Calu3 (cell line): Measurements from ENCODE around the gene SHCBP1L. TPM values are rescaled to one million over a fixed set of nuclear protein-coding genes. Genes with fewer than 3 reads are reported as not detected.

ENCODE experiments used
- BruUV-seq: library from RNA; stranded (reverse); fragments of 400-500 nt; replicated peaks from 2 replicates; lab custom pipeline; 2021; lab: Mats Ljungman, UMichigan
- CTCF ChIA-PET: fragments of 300-600 bp; sonication (Branson Sonifier 250); formaldehyde crosslinking; loops from one replicate; lab custom pipeline; 2022; ENCODE audit warnings: antibody characterized with exemption; lab: Charles Lee
- DNase-seq: peaks from one replicate; pipeline ENCODE4 v3.0.0; 2022
- H3K27ac Mint-ChIP-seq: one replicate; pipeline ENCODE4 v1.8.0; 2022; ENCODE audit warnings: mixed read lengths; ENCODE audit not compliant: unreplicated experiment
- H3K27me3 Mint-ChIP-seq: one replicate; pipeline ENCODE4 v1.8.0; 2022; ENCODE audit warnings: mixed read lengths; ENCODE audit not compliant: unreplicated experiment
- H3K36me3 Mint-ChIP-seq: one replicate; pipeline ENCODE4 v1.8.0; 2022; ENCODE audit warnings: mild to moderate bottlenecking, moderate library complexity, mixed read lengths; ENCODE audit not compliant: insufficient read depth, unreplicated experiment
- H3K4me1 Mint-ChIP-seq: one replicate; pipeline ENCODE4 v1.8.0; 2022; ENCODE audit warnings: mild to moderate bottlenecking, low read depth, mixed read lengths; ENCODE audit not compliant: unreplicated experiment
- H3K4me3 Mint-ChIP-seq: one replicate; pipeline ENCODE4 v1.8.0; 2022; ENCODE audit warnings: mild to moderate bottlenecking, low read depth, moderate library complexity, mixed read lengths; ENCODE audit not compliant: unreplicated experiment
- H3K9me3 Mint-ChIP-seq: one replicate; pipeline ENCODE4 v1.8.0; 2022; ENCODE audit warnings: low read depth, mixed read lengths; ENCODE audit not compliant: unreplicated experiment
- CTCF ChIP-seq: fragments of 200-600 bp; IDR thresholded peaks from one replicate; pipeline ENCODE4 v1.8.0; 2022; ENCODE audit warnings: antibody characterized with exemption; ENCODE audit not compliant: unreplicated experiment
- intact Hi-C: fragments of 100-400 bp; cut with micrococcal nuclease; formaldehyde crosslinking; loops from one replicate; pipeline ENCODE4 v1.10.0; 2022; ENCODE audit not compliant: unreplicated experiment
- total RNA-seq: library from RNA; stranded (reverse); gene quantifications from 2 replicates; pipeline ENCODE4 v1.2.3, GENCODE V29; 2022

Gene SHCBP1L
- total RNA-seq, 1 experiment from 2014 or later = not detected

DNA sequence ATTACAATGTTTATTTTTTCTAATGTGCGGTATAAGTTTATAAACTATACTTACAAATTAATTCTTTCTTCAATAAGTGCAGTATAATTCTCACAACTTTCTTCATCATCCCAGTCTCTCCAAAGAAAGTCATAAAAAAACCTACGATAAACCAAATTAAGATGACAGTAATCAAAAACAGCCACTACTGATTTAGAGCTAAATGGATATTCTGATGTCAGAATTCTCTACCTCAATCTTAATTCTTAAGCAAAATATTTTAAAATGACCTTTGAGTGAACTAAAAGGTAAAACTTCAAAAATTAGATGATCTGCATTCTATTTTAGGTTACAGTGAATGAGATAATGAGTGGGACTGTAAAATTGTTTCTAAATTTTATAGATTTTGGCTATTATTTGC is 13.6 kb downstream of the SHCBP1L start:
- Mint-ChIP-seq H3K9me3 (peaks cover 3% of the 10 kb centered on the region), H3K27ac (no peak overlapping the region), H3K4me1 (no peaks in the 10 kb centered on the region), H3K4me3 (no peak overlapping the region), H3K36me3 (no peaks in the 10 kb centered on the region), H3K27me3 (no peaks in the 10 kb centered on the region)
- TF ChIP-seq CTCF = no peak
- DNase-seq = no peak
- intact Hi-C loops = no loop called here
- CTCF ChIA-PET = interaction anchor here (1.8 kb wide), 1 partner anchor 11 kb away, joined by 4 read pairs; no protein-coding TSS in a partner anchor
- BruUV-seq = no TSS peak

DNA sequence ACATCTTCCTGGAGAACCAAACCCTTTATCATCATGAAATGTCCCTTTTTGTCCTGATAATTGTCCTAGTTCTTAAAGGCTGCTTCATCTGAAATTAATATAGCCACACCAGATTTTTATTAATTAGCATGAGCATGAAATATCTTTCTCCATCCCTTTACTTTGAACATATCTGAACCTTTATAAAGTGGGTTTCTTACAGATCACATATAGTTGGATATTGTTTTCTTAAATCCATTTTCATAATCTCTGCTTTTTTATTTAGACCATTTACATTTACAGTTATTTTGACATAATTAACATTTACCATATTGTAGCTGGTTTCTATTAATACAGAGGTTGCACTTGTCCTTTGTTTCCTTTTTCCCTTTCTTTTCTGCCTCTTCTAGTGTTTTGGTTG is 17.2 kb downstream of the SHCBP1L start:
- CTCF ChIA-PET = no interaction called here
- DNase-seq = no peak
- H3K4me1 Mint-ChIP-seq = no peaks in the 10 kb centered on the region
- H3K27me3 Mint-ChIP-seq = no peaks in the 10 kb centered on the region
- BruUV-seq = no TSS peak
- no peak for TF ChIP-seq CTCF
- H3K27ac Mint-ChIP-seq = no peak overlapping the region
- peaks cover 3% of the 10 kb centered on the region for H3K9me3 Mint-ChIP-seq
- no peak overlapping the region for H3K4me3 Mint-ChIP-seq
- intact Hi-C loops = no loop called here
- H3K36me3 Mint-ChIP-seq = no peaks in the 10 kb centered on the region

GRCh38 chr1:182930985-182931384 is 22.0 kb downstream of the SHCBP1L start:
- no peak for TF ChIP-seq CTCF
- Mint-ChIP-seq H3K9me3 (peaks cover 3% of the 10 kb centered on the region), H3K27me3 (no peaks in the 10 kb centered on the region), H3K4me1 (no peaks in the 10 kb centered on the region), H3K27ac (no peak overlapping the region), H3K36me3 (no peaks in the 10 kb centered on the region), H3K4me3 (no peak overlapping the region)
- CTCF ChIA-PET = no interaction called here
- BruUV-seq = no TSS peak
- no peak for DNase-seq
- intact Hi-C loops = no loop called here

GRCh38 chr1:182927693-182928433 is 25.1 kb downstream of the SHCBP1L start:
- H3K4me1 Mint-ChIP-seq = no peaks in the 10 kb centered on the region
- intact Hi-C loops = no loop called here
- H3K27ac Mint-ChIP-seq = no peak overlapping the region
- H3K4me3 Mint-ChIP-seq = no peak overlapping the region
- TF ChIP-seq CTCF = no peak
- CTCF ChIA-PET = interaction anchor here (1.3 kb wide), 1 partner anchor 13 kb away, joined by 4 read pairs; no protein-coding TSS in a partner anchor
- DNase-seq = no peak
- no peaks in the 10 kb centered on the region for H3K36me3 Mint-ChIP-seq
- BruUV-seq = no TSS peak
- peaks cover 30% of the 10 kb centered on the region for H3K27me3 Mint-ChIP-seq
- peaks cover 9% of the 10 kb centered on the region for H3K9me3 Mint-ChIP-seq
